ENCODE data around the gene GRWD1. TPM values are rescaled to one million over a fixed set of nuclear protein-coding genes. Genes with fewer than 3 reads are reported as not detected.
A peak's percentile ranks its signal among the peaks of the same experiment; 100 is the strongest.

The GRWD1 gene
- polyA plus RNA-seq (ENCODE audit: insufficient read length in 3 of 3): 10 to 100 TPM; 29.1 to 31.9 (median 31.6) TPM
- long read RNA-seq, donor 1, full-length matches to known transcripts: 15 of 21 reads
- long read RNA-seq, donor 1, partial matches to known transcripts: 6 of 21 reads
- long read RNA-seq, donor 1, other reads (novel, unspliced or antisense): 0 of 21 reads
- long read RNA-seq, donor 2, full-length matches to known transcripts: 18 of 26 reads
- long read RNA-seq, donor 2, partial matches to known transcripts: 8 of 26 reads
- long read RNA-seq, donor 2, other reads (novel, unspliced or antisense): 0 of 26 reads
- long read RNA-seq, donor 3, full-length matches to known transcripts: 7 of 7 reads
- long read RNA-seq, donor 3, partial matches to known transcripts: 0 of 7 reads
- long read RNA-seq, donor 3, other reads (novel, unspliced or antisense): 0 of 7 reads
- long read RNA-seq, donor 4, full-length matches to known transcripts: 13 of 18 reads
- long read RNA-seq, donor 4, partial matches to known transcripts: 5 of 18 reads
- long read RNA-seq, donor 4, other reads (novel, unspliced or antisense): 0 of 18 reads
- long read RNA-seq, donor 5, full-length matches to known transcripts: 5 of 10 reads
- long read RNA-seq, donor 5, partial matches to known transcripts: 5 of 10 reads
- long read RNA-seq, donor 5, other reads (novel, unspliced or antisense): 0 of 10 reads
- long read RNA-seq, donor 6, full-length matches to known transcripts: 8 of 8 reads
- long read RNA-seq, donor 6, partial matches to known transcripts: 0 of 8 reads
- long read RNA-seq, donor 6, other reads (novel, unspliced or antisense): 0 of 8 reads
- long read RNA-seq, donor 7, full-length matches to known transcripts: 11 of 17 reads
- long read RNA-seq, donor 7, partial matches to known transcripts: 6 of 17 reads
- long read RNA-seq, donor 7, other reads (novel, unspliced or antisense): 0 of 17 reads
- long read RNA-seq, donor 8, full-length matches to known transcripts: 2 of 2 reads
- long read RNA-seq, donor 8, partial matches to known transcripts: 0 of 2 reads
- long read RNA-seq, donor 8, other reads (novel, unspliced or antisense): 0 of 2 reads
- long read RNA-seq, donor 9, full-length matches to known transcripts: 13 of 19 reads
- long read RNA-seq, donor 9, partial matches to known transcripts: 6 of 19 reads
- long read RNA-seq, donor 9, other reads (novel, unspliced or antisense): 0 of 19 reads
- long read RNA-seq, donor 10, full-length matches to known transcripts: 13 of 21 reads
- long read RNA-seq, donor 10, partial matches to known transcripts: 8 of 21 reads
- long read RNA-seq, donor 10, other reads (novel, unspliced or antisense): 0 of 21 reads
- long read RNA-seq, donor 11, full-length matches to known transcripts: 8 of 14 reads
- long read RNA-seq, donor 11, partial matches to known transcripts: 6 of 14 reads
- long read RNA-seq, donor 11, other reads (novel, unspliced or antisense): 0 of 14 reads
- long read RNA-seq, donor 12, full-length matches to known transcripts: 11 of 34 reads
- long read RNA-seq, donor 12, partial matches to known transcripts: 23 of 34 reads
- long read RNA-seq, donor 12, other reads (novel, unspliced or antisense): 0 of 34 reads
- long read RNA-seq, donor 13, full-length matches to known transcripts: 5 of 10 reads
- long read RNA-seq, donor 13, partial matches to known transcripts: 5 of 10 reads
- long read RNA-seq, donor 13, other reads (novel, unspliced or antisense): 0 of 10 reads
- long read RNA-seq, donor 14: 0 reads
- long read RNA-seq, donor 15, full-length matches to known transcripts: 22 of 32 reads
- long read RNA-seq, donor 15, partial matches to known transcripts: 10 of 32 reads
- long read RNA-seq, donor 15, other reads (novel, unspliced or antisense): 0 of 32 reads
- long read RNA-seq, donor 16, full-length matches to known transcripts: 13 of 13 reads
- long read RNA-seq, donor 16, partial matches to known transcripts: 0 of 13 reads
- long read RNA-seq, donor 16, other reads (novel, unspliced or antisense): 0 of 13 reads

- DNase-seq: peak; percentile 97
Measured at GRCh38 chr19:48445606-48446481, at the start of gene GRWD1. Gene GRWD1 (plus strand): TSS chr19:48445983. CDS start chr19:48446006, 23 bp downstream.

GRCh38 chr19:48396016-48396823, 49.6 kb upstream of the GRWD1 start:
- DNase-seq: no peak

GRCh38 chr19:48396824-48397176, 49.0 kb upstream of the GRWD1 start:
- no peak for DNase-seq

GRCh38 chr19:48397263-48398101, 48.3 kb upstream of the GRWD1 start:
- no peak for DNase-seq

- no peak for DNase-seq
Measured at GRCh38 chr19:48398102-48398374, 47.7 kb upstream of the GRWD1 start.

GRCh38 chr19:48398375-48399235, 47.2 kb upstream of the GRWD1 start:
- DNase-seq: peak; percentile 62

- DNase-seq: no peak
Measured at GRCh38 chr19:48400018-48400742, 45.6 kb upstream of the GRWD1 start.

- DNase-seq: no peak
Measured at GRCh38 chr19:48401287-48401686, 44.5 kb upstream of the GRWD1 start.

GRCh38 chr19:48403606-48404005, 42.2 kb upstream of the GRWD1 start:
- no peak for DNase-seq

GRCh38 chr19:48405010-48405659, 40.6 kb upstream of the GRWD1 start:
- no peak for DNase-seq

GRCh38 chr19:48405850-48406249, 39.9 kb upstream of the GRWD1 start:
- DNase-seq: no peak

- no peak for DNase-seq
Measured at GRCh38 chr19:48413879-48414587, 31.8 kb upstream of the GRWD1 start.

- DNase-seq: no peak
Measured at GRCh38 chr19:48415395-48415794, 30.4 kb upstream of the GRWD1 start.

- DNase-seq: no peak
Measured at GRCh38 chr19:48415806-48416221, 30.0 kb upstream of the GRWD1 start.

GRCh38 chr19:48417421-48417820, 28.4 kb upstream of the GRWD1 start:
- no peak for DNase-seq
